Neuron (in vitro differentiated cells): Measurements from ENCODE around the gene SHLD1.

Source experiments
- H2AFZ ChIP-seq: one replicate; pipeline ENCODE4 v1.6.1; 2013; ENCODE audit warnings: low read depth, mild to moderate bottlenecking, inconsistent platforms, low read length, moderate library complexity
- H3K27me3 ChIP-seq: one replicate; pipeline ENCODE4 v1.6.1; 2013; ENCODE audit warnings: low read length; ENCODE audit not compliant: insufficient read depth
- H3K36me3 ChIP-seq: one replicate; pipeline ENCODE4 v1.6.1; 2013; ENCODE audit warnings: low read length; ENCODE audit not compliant: insufficient read depth
- H3K4me1 ChIP-seq: one replicate; pipeline ENCODE4 v1.6.1; 2013; ENCODE audit warnings: low read length; ENCODE audit not compliant: insufficient read depth
- H3K4me3 ChIP-seq: 2 replicates; pipeline ENCODE4 v1.5.1; 2013; ENCODE audit warnings: mild to moderate bottlenecking, low read length, moderate library complexity
- H3K9me3 ChIP-seq: one replicate; pipeline ENCODE4 v1.6.1; 2013; ENCODE audit warnings: low read length

Gene SHLD1

GRCh38 chr20:5864873-5865587, 114.8 kb downstream of the SHLD1 start:
- Histone ChIP-seq H3K4me3 (no peak overlapping the region), H3K4me1 (no peaks in the 10 kb centered on the region)

GRCh38 chr20:5865604-5866003, 115.4 kb downstream of the SHLD1 start:
- H3K4me3 ChIP-seq, result no peak overlapping the region
- no peaks in the 10 kb centered on the region for H3K27me3 ChIP-seq
- no peak overlapping the region for H2AFZ ChIP-seq
- peaks cover 4% of the 10 kb centered on the region for H3K36me3 ChIP-seq
- H3K4me1 ChIP-seq, result no peaks in the 10 kb centered on the region
- no peaks in the 10 kb centered on the region for H3K9me3 ChIP-seq

More at GRCh38 chr20:5864873-5865587, 114.8 kb downstream of the SHLD1 start:
- Histone ChIP-seq H3K36me3 (peaks cover 4% of the 10 kb centered on the region), H3K9me3 (no peaks in the 10 kb centered on the region), H2AFZ (no peak overlapping the region), H3K27me3 (no peaks in the 10 kb centered on the region)

- Histone ChIP-seq H3K27me3 (no peaks in the 10 kb centered on the region), H3K4me3 (no peak overlapping the region), H3K4me1 (peaks cover 12% of the 10 kb centered on the region), H3K36me3 (no peaks in the 10 kb centered on the region), H2AFZ (no peak overlapping the region), H3K9me3 (no peaks in the 10 kb centered on the region)
Measured at GRCh38 chr20:5870568-5870981, 120.4 kb downstream of the SHLD1 start.

- H2AFZ ChIP-seq, result no peak overlapping the region
- no peak overlapping the region for H3K4me3 ChIP-seq
- H3K9me3 ChIP-seq, result no peaks in the 10 kb centered on the region
- no peaks in the 10 kb centered on the region for H3K36me3 ChIP-seq
- peaks cover 12% of the 10 kb centered on the region for H3K4me1 ChIP-seq
- no peaks in the 10 kb centered on the region for H3K27me3 ChIP-seq
Measured at GRCh38 chr20:5871459-5872410, 121.5 kb downstream of the SHLD1 start.

- Histone ChIP-seq H3K4me1 (peaks cover 12% of the 10 kb centered on the region), H3K27me3 (peaks cover 7% of the 10 kb centered on the region), H2AFZ (no peak overlapping the region), H3K4me3 (no peak overlapping the region), H3K36me3 (no peaks in the 10 kb centered on the region), H3K9me3 (no peaks in the 10 kb centered on the region)
Measured at GRCh38 chr20:5877128-5877527, 126.9 kb downstream of the SHLD1 start.

- H3K4me1 ChIP-seq, result no peaks in the 10 kb centered on the region
- no peaks in the 10 kb centered on the region for H3K36me3 ChIP-seq
Measured at GRCh38 chr20:5880326-5880725, 130.1 kb downstream of the SHLD1 start.

GRCh38 chr20:5881703-5882102, 131.5 kb downstream of the SHLD1 start:
- no peaks in the 10 kb centered on the region for H3K4me1 ChIP-seq
- no peaks in the 10 kb centered on the region for H3K9me3 ChIP-seq
- H3K4me3 ChIP-seq, result no peak overlapping the region
- no peak overlapping the region for H2AFZ ChIP-seq
- H3K36me3 ChIP-seq, result no peaks in the 10 kb centered on the region
- H3K27me3 ChIP-seq, result peaks cover 19% of the 10 kb centered on the region

More at GRCh38 chr20:5880326-5880725, 130.1 kb downstream of the SHLD1 start:
- peaks cover 16% of the 10 kb centered on the region for H3K27me3 ChIP-seq
- no peaks in the 10 kb centered on the region for H3K9me3 ChIP-seq
- H2AFZ ChIP-seq, result no peak overlapping the region
- no peak overlapping the region for H3K4me3 ChIP-seq

GRCh38 chr20:5882166-5882565, 132.0 kb downstream of the SHLD1 start:
- no peak overlapping the region for H3K4me3 ChIP-seq
- no peaks in the 10 kb centered on the region for H3K9me3 ChIP-seq
- H3K4me1 ChIP-seq, result no peaks in the 10 kb centered on the region
- no peak overlapping the region for H2AFZ ChIP-seq
- H3K36me3 ChIP-seq, result no peaks in the 10 kb centered on the region
- H3K27me3 ChIP-seq, result peaks cover 21% of the 10 kb centered on the region

GRCh38 chr20:5884465-5885335, 134.5 kb downstream of the SHLD1 start:
- no peaks in the 10 kb centered on the region for H3K9me3 ChIP-seq
- H3K4me3 ChIP-seq, result no peak overlapping the region
- peaks cover 26% of the 10 kb centered on the region for H3K27me3 ChIP-seq
- no peaks in the 10 kb centered on the region for H3K36me3 ChIP-seq
- no peaks in the 10 kb centered on the region for H3K4me1 ChIP-seq
- no peak overlapping the region for H2AFZ ChIP-seq

GRCh38 chr20:5885866-5886265, 135.7 kb downstream of the SHLD1 start:
- Histone ChIP-seq H3K9me3 (no peaks in the 10 kb centered on the region), H3K4me1 (no peaks in the 10 kb centered on the region), H2AFZ (no peak overlapping the region), H3K27me3 (peaks cover 26% of the 10 kb centered on the region), H3K36me3 (no peaks in the 10 kb centered on the region), H3K4me3 (no peak overlapping the region)

GRCh38 chr20:5886788-5887187, 136.6 kb downstream of the SHLD1 start:
- peaks cover 21% of the 10 kb centered on the region for H3K27me3 ChIP-seq
- no peak overlapping the region for H2AFZ ChIP-seq
- no peak overlapping the region for H3K4me3 ChIP-seq
- H3K9me3 ChIP-seq, result no peaks in the 10 kb centered on the region
- H3K4me1 ChIP-seq, result no peaks in the 10 kb centered on the region
- H3K36me3 ChIP-seq, result no peaks in the 10 kb centered on the region

- Histone ChIP-seq H3K36me3 (no peaks in the 10 kb centered on the region), H2AFZ (no peak overlapping the region)
Measured at GRCh38 chr20:5887386-5887785, 137.2 kb downstream of the SHLD1 start.

More at GRCh38 chr20:5887386-5887785, 137.2 kb downstream of the SHLD1 start:
- Histone ChIP-seq H3K27me3 (peaks cover 19% of the 10 kb centered on the region), H3K4me3 (no peak overlapping the region), H3K9me3 (no peaks in the 10 kb centered on the region), H3K4me1 (no peaks in the 10 kb centered on the region)
